GM12865 (cell line): ENCODE measurements around the gene TRAPPC8.

Experiments
- DNase-seq: peaks from one replicate; pipeline ENCODE4 v3.0.0; 2010; ENCODE audit warnings: low read depth
- H3K4me3 ChIP-seq: 2 replicates; pipeline ENCODE4 v1.5.1; 2011; ENCODE audit warnings: mild to moderate bottlenecking, low read depth, low read length, control low read depth
- CTCF ChIP-seq: IDR thresholded peaks from 2 replicates; pipeline ENCODE4 v1.5.1; 2011; ENCODE audit warnings: low read length, control low read depth, low read depth, inconsistent platforms; ENCODE audit not compliant: insufficient read depth; ENCODE audit errors: missing control alignments

The TRAPPC8 gene

DNA sequence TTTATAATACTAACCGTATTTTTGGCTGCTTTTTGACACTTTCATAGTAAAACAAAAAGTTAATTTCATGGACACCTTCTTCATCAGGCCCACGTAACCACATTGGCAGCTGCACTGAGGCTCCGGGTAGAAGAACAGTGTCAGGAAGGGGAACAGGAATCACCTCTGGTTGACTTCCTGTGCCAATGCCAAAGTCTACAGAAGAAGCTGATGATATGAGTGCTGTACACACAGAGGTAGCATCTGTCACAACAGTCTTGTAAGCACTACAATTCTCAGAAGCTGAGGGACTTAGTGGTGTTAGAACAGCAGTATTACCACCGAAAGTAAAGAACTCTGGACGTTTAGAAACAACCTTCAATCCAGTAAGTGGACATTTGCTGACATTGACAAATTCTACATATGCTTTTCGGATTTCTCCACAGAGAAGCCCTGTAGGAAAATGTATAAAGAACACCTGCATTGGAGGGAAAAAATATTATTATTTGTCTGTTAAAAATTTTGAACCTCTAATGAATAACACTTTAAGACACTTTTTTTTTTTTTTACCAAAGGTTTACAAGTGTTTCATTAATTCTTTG lies 85.3 kb downstream of the TRAPPC8 start:
- no peak overlapping the region for H3K4me3 ChIP-seq
- no peak for DNase-seq
- no peak for TF ChIP-seq CTCF

DNA sequence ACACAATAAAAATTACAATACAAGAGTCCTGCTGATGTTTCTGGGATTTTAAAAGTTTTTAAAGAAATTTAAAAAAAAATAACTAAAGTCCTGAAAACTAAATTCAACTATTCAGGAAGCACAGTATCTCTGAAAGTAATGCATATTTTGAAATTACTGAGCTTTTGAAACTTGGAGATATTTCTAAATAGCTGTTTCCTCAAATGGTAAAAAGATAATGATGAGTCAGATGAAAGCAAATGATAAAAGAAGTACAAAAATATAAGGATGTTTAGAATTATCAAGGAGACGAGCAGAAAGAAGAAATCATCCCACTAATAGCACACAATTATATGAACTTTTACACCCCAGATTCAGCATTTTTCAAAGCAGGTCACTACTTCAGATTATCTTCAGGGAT lies 92.1 kb downstream of the TRAPPC8 start:
- no peak for DNase-seq
- no peak for TF ChIP-seq CTCF
- no peak overlapping the region for H3K4me3 ChIP-seq

DNA sequence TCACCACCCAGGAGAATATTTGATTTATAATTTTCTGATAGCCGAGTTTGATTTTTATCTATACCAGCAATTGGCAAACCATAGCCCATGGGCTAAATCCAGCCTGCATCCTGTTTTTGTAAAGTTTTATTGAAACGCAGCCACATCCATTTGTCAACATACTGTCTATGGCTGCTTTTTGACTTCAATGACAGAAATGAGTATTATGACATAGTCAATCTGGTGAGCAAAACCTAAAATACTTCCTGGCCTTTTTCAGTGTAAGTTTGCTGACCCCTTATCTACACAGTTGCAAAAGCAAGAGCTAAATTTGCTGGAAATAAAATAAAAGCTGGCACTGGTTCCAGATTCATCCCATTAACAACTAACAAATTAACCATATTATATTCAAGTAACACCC lies 102.4 kb downstream of the TRAPPC8 start:
- no peak for TF ChIP-seq CTCF
- DNase-seq, result no peak
- no peak overlapping the region for H3K4me3 ChIP-seq

DNA sequence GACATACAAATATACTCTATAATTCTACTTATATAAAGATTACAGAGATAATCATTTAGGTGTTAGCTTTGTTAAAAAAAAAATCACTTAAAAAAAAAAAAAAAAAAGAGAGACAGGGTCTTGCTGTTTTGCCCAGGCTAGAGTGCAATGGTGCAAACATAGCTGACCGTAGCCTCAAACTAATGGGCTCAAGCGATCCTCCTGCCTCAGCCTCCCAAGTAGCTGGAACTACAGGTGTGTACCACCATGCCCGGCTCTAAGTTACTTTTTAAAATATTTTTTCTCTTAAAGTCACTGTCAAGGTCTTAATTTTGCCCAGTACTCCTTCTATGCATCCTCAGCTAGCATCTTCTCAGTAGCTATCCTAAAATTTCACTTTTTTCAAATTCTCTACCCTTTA lies 105.0 kb downstream of the TRAPPC8 start:
- H3K4me3 ChIP-seq, result no peak overlapping the region
- no peak for DNase-seq
- TF ChIP-seq CTCF, result no peak

GRCh38 chr18:31835528-31836133 lies 107.3 kb downstream of the TRAPPC8 start:
- DNase-seq, result no peak
- no peak overlapping the region for H3K4me3 ChIP-seq
- no peak for TF ChIP-seq CTCF

- no peak for DNase-seq
- H3K4me3 ChIP-seq, result no peak overlapping the region
- TF ChIP-seq CTCF, result no peak
These were observed 111.0 kb downstream of the TRAPPC8 start for GRCh38 chr18:31831903-31832302.

DNA sequence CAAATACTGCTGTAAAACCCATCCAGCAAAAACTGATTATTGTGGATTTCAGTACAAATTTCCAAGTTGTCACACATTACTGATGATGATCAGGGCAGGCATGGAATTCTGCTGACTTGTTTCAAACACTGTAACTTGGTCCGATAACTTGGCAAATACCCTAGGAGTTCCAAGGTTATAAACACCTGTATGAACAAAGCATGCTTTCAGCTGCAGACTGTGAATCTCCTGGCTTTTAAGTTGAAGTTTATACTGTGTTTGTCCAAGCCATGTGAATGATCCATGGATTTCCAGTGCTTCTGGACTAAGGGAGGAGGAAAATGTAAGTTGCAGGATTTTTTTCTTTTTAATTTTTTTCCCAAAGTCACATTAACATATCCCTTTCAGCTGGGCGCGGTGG lies 112.2 kb downstream of the TRAPPC8 start:
- no peak for DNase-seq
- no peak for TF ChIP-seq CTCF
- no peak overlapping the region for H3K4me3 ChIP-seq
